SK-N-SH treated with all-trans-retinoic acid at 6 μM for 48 hours (cell line): ENCODE measurements around the gene RING1.

Experiments used
- ARNTL ChIP-seq: fragments of 450-650 bp; formaldehyde crosslinking; IDR thresholded peaks from 2 replicates; pipeline ENCODE4 v1.5.0; 2020; ENCODE audit warnings: low read depth, mild to moderate bottlenecking, moderate library complexity, borderline replicate concordance
- ESRRG ChIP-seq: fragments of 250-450 bp; sonication (Bioruptor Pico); IDR thresholded peaks from 2 replicates; pipeline ENCODE4 v1.6.1; 2021; ENCODE audit warnings: mild to moderate bottlenecking
- GLIS3 ChIP-seq: fragments of 250-450 bp; sonication (Bioruptor Pico); IDR thresholded peaks from 2 replicates; pipeline ENCODE4 v1.5.0; 2020; ENCODE audit warnings: mild to moderate bottlenecking, moderate library complexity
- ISL1 ChIP-seq: fragments of 250-450 bp; sonication (Bioruptor Pico); IDR thresholded peaks from 2 replicates; pipeline ENCODE4 v2.1.2; 2022; ENCODE audit warnings: mild to moderate bottlenecking, moderate library complexity
- PATZ1 ChIP-seq: fragments of 250-450 bp; sonication (Bioruptor Pico); IDR thresholded peaks from 2 replicates; pipeline ENCODE4 v1.8.0; 2020; ENCODE audit warnings: mild to moderate bottlenecking, moderate library complexity, borderline replicate concordance
- POU6F1 ChIP-seq: fragments of 250-450 bp; sonication (Bioruptor Pico); IDR thresholded peaks from 2 replicates; pipeline ENCODE4 v1.8.0; 2021; ENCODE audit warnings: low read depth, mild to moderate bottlenecking, moderate library complexity, borderline replicate concordance
- RARB ChIP-seq: fragments of 250-450 bp; sonication (Bioruptor Pico); IDR thresholded peaks from 2 replicates; pipeline ENCODE4 v1.8.0; 2021; ENCODE audit warnings: mild to moderate bottlenecking, moderate library complexity
- TSHZ2 ChIP-seq: fragments of 250-450 bp; sonication (Bioruptor Pico); IDR thresholded peaks from 2 replicates; pipeline ENCODE4 v1.5.0; 2020; ENCODE audit warnings: mild to moderate bottlenecking, moderate library complexity
- ZC3H10 ChIP-seq: fragments of 250-450 bp; sonication (Bioruptor Pico); IDR thresholded peaks from 2 replicates; pipeline ENCODE4 v1.5.1; 2021; ENCODE audit warnings: mild to moderate bottlenecking, moderate library complexity
- ZNF8 ChIP-seq: fragments of 450-650 bp; formaldehyde crosslinking; IDR thresholded peaks from 2 replicates; pipeline ENCODE4 v1.5.0; 2020; ENCODE audit warnings: mild to moderate bottlenecking, moderate library complexity

GRCh38 chr6:33207552-33208090 lies 679 bp upstream of the RING1 start:
- TF ChIP-seq PATZ1 (no peak), GLIS3 (CRISPR knock-in tag) (no peak), ISL1 (CRISPR knock-in tag) (no peak), POU6F1 (CRISPR knock-in tag) (no peak), RARB (no peak), ESRRG (CRISPR knock-in tag) (no peak), ZC3H10 (no peak), ARNTL (CRISPR knock-in tag) (no peak), TSHZ2 (CRISPR knock-in tag) (no peak), ZNF8 (CRISPR knock-in tag) (no peak)
